Neural cell (in vitro differentiated cells): ENCODE measurements around the gene RABL3. TPM values are rescaled to one million over a fixed set of nuclear protein-coding genes. Genes with fewer than 3 reads are reported as not detected.

Experiments
- H2AFZ ChIP-seq: fragments of 200-600, 300-800 bp; sonication (generic), shearing (Covaris generic); 2 replicates; pipeline ENCODE4 v1.6.0; 2014; ENCODE audit warnings: low read depth, mild to moderate bottlenecking, antibody characterized with exemption, low read length, moderate library complexity
- H3F3A ChIP-seq: fragments of 200-600 bp; shearing (Covaris generic); 2 replicates; pipeline ENCODE4 v1.6.1; 2016; ENCODE audit warnings: mild to moderate bottlenecking, moderate library complexity, mixed read lengths, antibody characterized with exemption, low read length; ENCODE audit not compliant: insufficient read depth, poor library complexity, severe bottlenecking
- H3K27ac ChIP-seq: fragments of 200-600, 300-800 bp; sonication (generic), shearing (Covaris generic); 2 replicates; pipeline ENCODE4 v1.5.1; 2014; ENCODE audit warnings: mild to moderate bottlenecking, low read length, moderate library complexity
- H3K27me3 ChIP-seq: fragments of 300-800, 200-600 bp; sonication (generic), shearing (Covaris generic); 2 replicates; pipeline ENCODE4 v1.6.0; 2014; ENCODE audit warnings: mild to moderate bottlenecking, low read depth, low read length, moderate library complexity; ENCODE audit not compliant: insufficient read depth
- H3K36me3 ChIP-seq: fragments of 300-800, 200-600 bp; sonication (generic), shearing (Covaris generic); 2 replicates; pipeline ENCODE4 v1.5.1; 2014; ENCODE audit warnings: mild to moderate bottlenecking, antibody characterized with exemption, low read length, moderate library complexity; ENCODE audit not compliant: insufficient read depth
- H3K4me2 ChIP-seq: fragments of 300-800, 200-600 bp; sonication (generic), shearing (Covaris generic); 2 replicates; pipeline ENCODE4 v1.6.0; 2014; ENCODE audit warnings: mild to moderate bottlenecking, low read length
- H3K4me3 ChIP-seq: fragments of 300-800, 200-600 bp; sonication (generic), shearing (Covaris generic); 2 replicates; pipeline ENCODE4 v1.5.1; 2014; ENCODE audit warnings: mild to moderate bottlenecking, low read length, moderate library complexity
- H3K79me2 ChIP-seq: fragments of 200-600 bp; shearing (Covaris generic); replicated peaks from 2 replicates; pipeline ENCODE4 v1.6.0; 2014; ENCODE audit warnings: mild to moderate bottlenecking, low read length, moderate library complexity; ENCODE audit not compliant: insufficient read depth
- H3K9ac ChIP-seq: fragments of 300-800, 200-600 bp; sonication (generic), shearing (Covaris generic); 2 replicates; pipeline ENCODE4 v1.6.1; 2016; ENCODE audit warnings: mild to moderate bottlenecking, low read length, mixed read lengths
- H3K9me2 ChIP-seq: fragments of 200-600 bp; shearing (Covaris generic); 2 replicates; pipeline ENCODE4 v1.6.1; 2016; ENCODE audit warnings: mild to moderate bottlenecking, low read length, mixed read lengths; ENCODE audit not compliant: insufficient read depth
- H3K9me3 ChIP-seq: fragments of 200-600, 300-800 bp; sonication (generic), shearing (Covaris generic); 2 replicates; pipeline ENCODE4 v1.6.1; 2016; ENCODE audit warnings: mild to moderate bottlenecking, mixed run types, low read length, moderate library complexity, mixed read lengths
- H4K20me1 ChIP-seq: fragments of 200-600 bp; shearing (Covaris generic); 2 replicates; pipeline ENCODE4 v1.6.1; 2016; ENCODE audit warnings: mild to moderate bottlenecking, mixed run types; ENCODE audit not compliant: insufficient read depth
- EP300 ChIP-seq: fragments of 450-650 bp; conservative IDR thresholded peaks from 2 replicates; pipeline ENCODE4 v1.6.1; 2014; ENCODE audit warnings: antibody characterized with exemption, mild to moderate bottlenecking, moderate library complexity; ENCODE audit not compliant: poor library complexity, severe bottlenecking
- EZH2 ChIP-seq: fragments of 200-600, 300-800 bp; shearing (Covaris generic), sonication (generic); IDR thresholded peaks from 2 replicates; pipeline ENCODE4 v1.6.1; 2014; ENCODE audit warnings: antibody characterized with exemption, low read length, borderline replicate concordance, mild to moderate bottlenecking; ENCODE audit not compliant: insufficient read depth, poor library complexity, severe bottlenecking
- MXI1 ChIP-seq: fragments of 450-650 bp; conservative IDR thresholded peaks from 2 replicates; pipeline ENCODE4 v1.6.1; 2014; ENCODE audit warnings: antibody characterized with exemption, mild to moderate bottlenecking; ENCODE audit not compliant: poor library complexity, severe bottlenecking
- RAD21 ChIP-seq: fragments of 450-650 bp; conservative IDR thresholded peaks from 2 replicates; pipeline ENCODE4 v1.6.1; 2014; ENCODE audit warnings: antibody characterized with exemption, mild to moderate bottlenecking, moderate library complexity
- SMC3 ChIP-seq: fragments of 450-650 bp; conservative IDR thresholded peaks from 2 replicates; pipeline ENCODE4 v1.6.1; 2014; ENCODE audit warnings: antibody characterized with exemption, mild to moderate bottlenecking, moderate library complexity; ENCODE audit not compliant: poor library complexity
- TAF1 ChIP-seq: IDR thresholded peaks from 2 replicates; pipeline ENCODE4 v1.6.1; 2012; ENCODE audit warnings: low read depth
- polyA plus RNA-seq: library from polyadenylated mRNA; depleted of rRNA; stranded (reverse); fragments of >200 nt; gene quantifications from 2 replicates; pipeline ENCODE4 v1.2.3, GENCODE V29; 2014
- TF ChIP-seq, protein P1 (sequence below): IDR thresholded peaks from 2 replicates; pipeline ENCODE4 v1.6.1; 2012; ENCODE audit warnings: borderline replicate concordance
- TF ChIP-seq, protein P2 (sequence below): fragments of 450-650 bp; IDR thresholded peaks from 2 replicates; pipeline ENCODE4 v1.5.1; 2014; ENCODE audit warnings: antibody characterized with exemption, mild to moderate bottlenecking, moderate library complexity; ENCODE audit not compliant: poor library complexity, severe bottlenecking

The RABL3 gene
- polyA plus RNA-seq, 1 donor from 2014 or later: 14.7 TPM

DNA sequence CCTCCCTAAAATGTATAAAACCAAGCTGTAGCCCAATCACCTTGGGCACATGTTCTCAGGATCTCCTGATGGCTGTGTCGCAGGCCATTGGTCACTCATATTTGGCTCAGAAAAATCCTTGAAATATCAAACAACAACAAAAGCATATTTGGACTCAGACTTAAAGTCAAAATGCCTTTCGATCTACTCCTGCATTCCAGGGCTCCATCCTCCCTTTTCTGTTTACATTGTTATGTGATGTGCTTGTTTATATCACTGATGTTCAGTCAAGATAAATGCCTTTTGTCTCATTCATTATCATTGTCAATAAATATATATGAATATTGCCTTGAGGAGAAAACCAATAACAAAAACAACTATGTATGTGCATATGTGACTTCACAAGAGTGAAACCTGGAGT lies 92.0 kb downstream of the RABL3 start:
- no peaks in the 10 kb centered on the region for H3K27me3 ChIP-seq
- H4K20me1 ChIP-seq: no peaks in the 10 kb centered on the region
- H3K79me2 ChIP-seq: no peaks in the 10 kb centered on the region
- no peak overlapping the region for H3K4me2 ChIP-seq
- no peak overlapping the region for H3K9ac ChIP-seq
- H3K27ac ChIP-seq: no peak overlapping the region
- H3K9me2 ChIP-seq: no peaks in the 10 kb centered on the region
- H3K9me3 ChIP-seq: no peaks in the 10 kb centered on the region
- TF ChIP-seq MXI1: no peak
- TF ChIP-seq, protein P1, sequence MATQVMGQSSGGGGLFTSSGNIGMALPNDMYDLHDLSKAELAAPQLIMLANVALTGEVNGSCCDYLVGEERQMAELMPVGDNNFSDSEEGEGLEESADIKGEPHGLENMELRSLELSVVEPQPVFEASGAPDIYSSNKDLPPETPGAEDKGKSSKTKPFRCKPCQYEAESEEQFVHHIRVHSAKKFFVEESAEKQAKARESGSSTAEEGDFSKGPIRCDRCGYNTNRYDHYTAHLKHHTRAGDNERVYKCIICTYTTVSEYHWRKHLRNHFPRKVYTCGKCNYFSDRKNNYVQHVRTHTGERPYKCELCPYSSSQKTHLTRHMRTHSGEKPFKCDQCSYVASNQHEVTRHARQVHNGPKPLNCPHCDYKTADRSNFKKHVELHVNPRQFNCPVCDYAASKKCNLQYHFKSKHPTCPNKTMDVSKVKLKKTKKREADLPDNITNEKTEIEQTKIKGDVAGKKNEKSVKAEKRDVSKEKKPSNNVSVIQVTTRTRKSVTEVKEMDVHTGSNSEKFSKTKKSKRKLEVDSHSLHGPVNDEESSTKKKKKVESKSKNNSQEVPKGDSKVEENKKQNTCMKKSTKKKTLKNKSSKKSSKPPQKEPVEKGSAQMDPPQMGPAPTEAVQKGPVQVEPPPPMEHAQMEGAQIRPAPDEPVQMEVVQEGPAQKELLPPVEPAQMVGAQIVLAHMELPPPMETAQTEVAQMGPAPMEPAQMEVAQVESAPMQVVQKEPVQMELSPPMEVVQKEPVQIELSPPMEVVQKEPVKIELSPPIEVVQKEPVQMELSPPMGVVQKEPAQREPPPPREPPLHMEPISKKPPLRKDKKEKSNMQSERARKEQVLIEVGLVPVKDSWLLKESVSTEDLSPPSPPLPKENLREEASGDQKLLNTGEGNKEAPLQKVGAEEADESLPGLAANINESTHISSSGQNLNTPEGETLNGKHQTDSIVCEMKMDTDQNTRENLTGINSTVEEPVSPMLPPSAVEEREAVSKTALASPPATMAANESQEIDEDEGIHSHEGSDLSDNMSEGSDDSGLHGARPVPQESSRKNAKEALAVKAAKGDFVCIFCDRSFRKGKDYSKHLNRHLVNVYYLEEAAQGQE: no peak
- TF ChIP-seq EZH2: no peak
- no peak for TF ChIP-seq SMC3
- H3K36me3 ChIP-seq: no peaks in the 10 kb centered on the region
- H3K4me3 ChIP-seq: no peak overlapping the region
- no peaks in the 10 kb centered on the region for H3F3A ChIP-seq
- no peak overlapping the region for H2AFZ ChIP-seq

DNA sequence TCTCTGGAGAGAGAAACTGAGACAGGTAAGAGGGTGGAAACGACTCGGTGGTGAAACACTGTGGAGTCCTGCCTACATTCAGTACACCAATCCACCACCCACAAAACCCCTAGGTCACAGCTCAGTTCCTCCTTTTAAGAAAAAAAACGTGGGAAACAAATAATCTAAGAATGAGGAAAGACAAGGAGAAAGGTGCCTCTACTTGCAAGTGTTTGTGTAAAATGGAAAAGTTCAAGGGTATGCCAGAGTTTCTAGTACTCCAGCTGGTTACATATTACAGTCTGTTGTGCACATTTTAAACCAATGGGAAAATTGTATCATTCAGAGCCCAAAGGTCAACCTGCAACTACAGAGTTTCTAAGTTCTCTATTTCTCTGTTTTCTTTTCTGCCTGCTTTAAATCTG lies 92.5 kb downstream of the RABL3 start:
- Histone ChIP-seq H3K4me3 (no peak overlapping the region), H3K27ac (no peak overlapping the region), H3K4me2 (no peak overlapping the region)

DNA sequence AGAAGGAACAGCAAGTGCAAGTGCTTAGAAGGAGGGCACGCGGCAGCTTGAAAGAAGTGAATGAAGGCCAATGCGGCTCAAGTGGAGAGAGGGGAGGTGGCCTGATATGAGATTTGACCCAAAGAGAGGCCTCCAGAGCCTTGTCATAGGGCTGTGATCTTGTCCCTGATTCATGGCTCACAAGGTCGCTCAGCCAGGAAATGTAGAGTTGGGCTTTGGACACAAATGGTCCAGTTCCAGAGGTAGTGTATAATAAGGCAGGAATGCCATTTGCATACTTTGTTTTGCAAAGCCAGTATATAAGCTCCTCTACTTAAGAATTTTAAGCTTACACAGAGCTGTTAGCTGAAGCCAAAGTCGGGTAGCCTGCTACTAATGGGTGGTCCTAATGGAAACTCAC lies 94.0 kb downstream of the RABL3 start:
- H3K27me3 ChIP-seq: no peaks in the 10 kb centered on the region
- H3K9me3 ChIP-seq: no peaks in the 10 kb centered on the region
- no peaks in the 10 kb centered on the region for H3K36me3 ChIP-seq
- H3K4me2 ChIP-seq: no peak overlapping the region
- no peak overlapping the region for H3K27ac ChIP-seq
- no peaks in the 10 kb centered on the region for H3K9me2 ChIP-seq
- no peak overlapping the region for H3K9ac ChIP-seq
- no peaks in the 10 kb centered on the region for H4K20me1 ChIP-seq
- no peak overlapping the region for H2AFZ ChIP-seq
- H3K79me2 ChIP-seq: no peaks in the 10 kb centered on the region
- no peaks in the 10 kb centered on the region for H3F3A ChIP-seq
- H3K4me3 ChIP-seq: no peak overlapping the region
- TF ChIP-seq EP300 (no peak), SMC3 (no peak), RAD21 (no peak), MXI1 (no peak), EZH2 (no peak), TAF1 (no peak)
- TF ChIP-seq, protein P2, sequence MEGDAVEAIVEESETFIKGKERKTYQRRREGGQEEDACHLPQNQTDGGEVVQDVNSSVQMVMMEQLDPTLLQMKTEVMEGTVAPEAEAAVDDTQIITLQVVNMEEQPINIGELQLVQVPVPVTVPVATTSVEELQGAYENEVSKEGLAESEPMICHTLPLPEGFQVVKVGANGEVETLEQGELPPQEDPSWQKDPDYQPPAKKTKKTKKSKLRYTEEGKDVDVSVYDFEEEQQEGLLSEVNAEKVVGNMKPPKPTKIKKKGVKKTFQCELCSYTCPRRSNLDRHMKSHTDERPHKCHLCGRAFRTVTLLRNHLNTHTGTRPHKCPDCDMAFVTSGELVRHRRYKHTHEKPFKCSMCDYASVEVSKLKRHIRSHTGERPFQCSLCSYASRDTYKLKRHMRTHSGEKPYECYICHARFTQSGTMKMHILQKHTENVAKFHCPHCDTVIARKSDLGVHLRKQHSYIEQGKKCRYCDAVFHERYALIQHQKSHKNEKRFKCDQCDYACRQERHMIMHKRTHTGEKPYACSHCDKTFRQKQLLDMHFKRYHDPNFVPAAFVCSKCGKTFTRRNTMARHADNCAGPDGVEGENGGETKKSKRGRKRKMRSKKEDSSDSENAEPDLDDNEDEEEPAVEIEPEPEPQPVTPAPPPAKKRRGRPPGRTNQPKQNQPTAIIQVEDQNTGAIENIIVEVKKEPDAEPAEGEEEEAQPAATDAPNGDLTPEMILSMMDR: no peak
- TF ChIP-seq, protein P1: no peak

More for the DNA sequence above, 92.5 kb downstream of the RABL3 start:
- H2AFZ ChIP-seq: no peak overlapping the region
- no peaks in the 10 kb centered on the region for H3K27me3 ChIP-seq
- H3F3A ChIP-seq: no peaks in the 10 kb centered on the region
- TF ChIP-seq SMC3 (no peak), TAF1 (no peak), MXI1 (no peak), EP300 (no peak)
- TF ChIP-seq, protein P2: no peak
- no peak overlapping the region for H3K9ac ChIP-seq
- no peaks in the 10 kb centered on the region for H3K79me2 ChIP-seq
- no peaks in the 10 kb centered on the region for H4K20me1 ChIP-seq
- H3K9me2 ChIP-seq: no peaks in the 10 kb centered on the region
- H3K9me3 ChIP-seq: no peaks in the 10 kb centered on the region
- no peaks in the 10 kb centered on the region for H3K36me3 ChIP-seq
